ENCODE data around the gene INSRR.

- TF ChIP-seq REST (IDR thresholded peaks at IDR 0.05; ENCODE audit: low read depth) (no peak), MAX (IDR thresholded peaks at IDR 0.05) (no peak), EP300 (IDR thresholded peaks at IDR 0.05; ENCODE audit: borderline replicate concordance) (no peak), ZBTB7A (IDR thresholded peaks at IDR 0.05; ENCODE audit: low read depth) (no peak)
Measured at GRCh38 chr1:156823210-156823790, 35.6 kb downstream of the INSRR start.
